Stimulated activated CD4-positive, alpha-beta T cell treated with anti-CD3 and anti-CD28 coated beads, Interleukin-1b, Interleukin-23, amount 100 ng/mL, for 24 hours (primary cell): ENCODE data around the gene PLCZ1.
"Not testable (repeated sequence)": the region's sequence is repeated elsewhere in the genome, so short reads cannot be mapped to it uniquely, and the experiment has no call there.

ENCODE experiments used
- DNase-seq, 4 experiments: peaks; one replicate each; pipeline ENCODE4 v3.0.0-alpha.2; 2020; ENCODE audit warnings: low read depth in 4 of 4, low spot score in 1 of 4

The PLCZ1 gene

GRCh38 chr12:18703911-18704310 is 33.9 kb downstream of the PLCZ1 start:
- DNase-seq = no peak

GRCh38 chr12:18703321-18703720 is 34.5 kb downstream of the PLCZ1 start:
- no peak for DNase-seq

GRCh38 chr12:18700271-18700670 is 37.5 kb downstream of the PLCZ1 start:
- DNase-seq = no peak

GRCh38 chr12:18696971-18697602 is 40.7 kb downstream of the PLCZ1 start:
- DNase-seq = no peak

GRCh38 chr12:18693986-18694385 is 43.8 kb downstream of the PLCZ1 start:
- not testable (repeated sequence) for DNase-seq

- DNase-seq = no peak
These were observed 47.2 kb downstream of the PLCZ1 start for GRCh38 chr12:18690653-18691052.

GRCh38 chr12:18689771-18690170 is 48.0 kb downstream of the PLCZ1 start:
- no peak for DNase-seq

GRCh38 chr12:18684430-18684829 is 53.4 kb downstream of the PLCZ1 start:
- no peak for DNase-seq

GRCh38 chr12:18683327-18684013 is 54.3 kb downstream of the PLCZ1 start:
- no peak for DNase-seq

GRCh38 chr12:18681818-18682217 is 56.0 kb downstream of the PLCZ1 start:
- DNase-seq = no peak

GRCh38 chr12:18676996-18677588 is 60.7 kb downstream of the PLCZ1 start:
- DNase-seq = no peak

GRCh38 chr12:18676141-18676540 is 61.7 kb downstream of the PLCZ1 start:
- DNase-seq = no peak

GRCh38 chr12:18658829-18659228 is 79.0 kb downstream of the PLCZ1 start:
- DNase-seq = no peak

- DNase-seq = no peak
These were observed 79.6 kb downstream of the PLCZ1 start for GRCh38 chr12:18658179-18658578.

- DNase-seq = no peak
These were observed 82.5 kb downstream of the PLCZ1 start for GRCh38 chr12:18655351-18655750.

GRCh38 chr12:18653465-18653864 is 84.3 kb downstream of the PLCZ1 start:
- no peak for DNase-seq

- no peak for DNase-seq
These were observed 85.2 kb downstream of the PLCZ1 start for GRCh38 chr12:18652596-18652995.

GRCh38 chr12:18651525-18651924 is 86.3 kb downstream of the PLCZ1 start:
- DNase-seq = no peak

- DNase-seq = no peak
These were observed 91.4 kb downstream of the PLCZ1 start for GRCh38 chr12:18646286-18646890.

GRCh38 chr12:18644564-18644963 is 93.2 kb downstream of the PLCZ1 start:
- no peak for DNase-seq

- DNase-seq = no peak
These were observed 94.1 kb downstream of the PLCZ1 start for GRCh38 chr12:18643681-18644080.

GRCh38 chr12:18640321-18640955 is 97.4 kb downstream of the PLCZ1 start:
- DNase-seq = no peak
